T-helper 2 cell treated with Interferon-gamma antibody and Interleukin-4, amounts not matched to agents 100 ng/mL and 5 ng/mL, for 36 hours (primary cell): ENCODE results near the gene AJAP1. TPM values are rescaled to one million over a fixed set of nuclear protein-coding genes. Genes with fewer than 3 reads are reported as not detected.
"Not testable (repeated sequence)": the region's sequence is repeated elsewhere in the genome, so short reads cannot be mapped to it uniquely, and the experiment has no call there.

Source experiments
- intact Hi-C: fragments of 100-400 bp; cut with micrococcal nuclease; formaldehyde crosslinking; loops from one replicate; pipeline ENCODE4 v1.15.1; 2023
- total RNA-seq: library from RNA; stranded (reverse); gene quantifications from 2 replicates; pipeline ENCODE4 v1.2.3, GENCODE V29; 2022

Gene AJAP1
- total RNA-seq, 1 donor from 2014 or later: 0.07 TPM

- intact Hi-C loops: no loop called here
Measured at GRCh38 chr1:4657244-4657789, 2.9 kb downstream of the AJAP1 start.

DNA sequence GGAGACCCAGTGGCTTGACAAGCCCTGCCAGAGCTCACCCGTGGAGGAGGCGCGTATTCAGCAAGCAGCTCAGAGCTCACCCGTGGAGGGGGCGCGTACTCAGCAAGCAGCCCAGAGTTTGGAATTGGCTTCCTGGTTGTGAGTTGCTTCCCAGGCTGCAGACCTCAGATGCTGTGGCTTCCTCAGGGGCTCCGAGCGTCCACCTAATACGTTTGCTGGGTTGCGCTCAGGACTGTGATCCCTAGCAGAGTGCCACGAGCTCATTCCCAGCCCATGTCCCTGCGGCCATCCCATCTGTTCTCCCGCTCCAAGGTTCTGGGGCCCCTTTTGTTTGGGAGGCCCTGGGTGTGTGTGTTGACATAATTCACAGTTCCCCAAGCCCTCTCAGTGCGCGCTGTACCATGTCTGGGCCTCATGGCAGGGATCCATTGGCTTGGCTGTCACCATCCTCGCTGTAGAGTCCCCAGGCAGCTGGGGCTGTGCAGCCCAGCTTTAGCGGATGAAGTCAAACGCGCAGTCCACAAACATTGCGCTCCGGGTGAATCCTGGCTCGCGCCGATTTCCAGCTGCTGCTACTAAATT lies 3.6 kb downstream of the AJAP1 start:
- intact Hi-C loops: no loop called here

DNA sequence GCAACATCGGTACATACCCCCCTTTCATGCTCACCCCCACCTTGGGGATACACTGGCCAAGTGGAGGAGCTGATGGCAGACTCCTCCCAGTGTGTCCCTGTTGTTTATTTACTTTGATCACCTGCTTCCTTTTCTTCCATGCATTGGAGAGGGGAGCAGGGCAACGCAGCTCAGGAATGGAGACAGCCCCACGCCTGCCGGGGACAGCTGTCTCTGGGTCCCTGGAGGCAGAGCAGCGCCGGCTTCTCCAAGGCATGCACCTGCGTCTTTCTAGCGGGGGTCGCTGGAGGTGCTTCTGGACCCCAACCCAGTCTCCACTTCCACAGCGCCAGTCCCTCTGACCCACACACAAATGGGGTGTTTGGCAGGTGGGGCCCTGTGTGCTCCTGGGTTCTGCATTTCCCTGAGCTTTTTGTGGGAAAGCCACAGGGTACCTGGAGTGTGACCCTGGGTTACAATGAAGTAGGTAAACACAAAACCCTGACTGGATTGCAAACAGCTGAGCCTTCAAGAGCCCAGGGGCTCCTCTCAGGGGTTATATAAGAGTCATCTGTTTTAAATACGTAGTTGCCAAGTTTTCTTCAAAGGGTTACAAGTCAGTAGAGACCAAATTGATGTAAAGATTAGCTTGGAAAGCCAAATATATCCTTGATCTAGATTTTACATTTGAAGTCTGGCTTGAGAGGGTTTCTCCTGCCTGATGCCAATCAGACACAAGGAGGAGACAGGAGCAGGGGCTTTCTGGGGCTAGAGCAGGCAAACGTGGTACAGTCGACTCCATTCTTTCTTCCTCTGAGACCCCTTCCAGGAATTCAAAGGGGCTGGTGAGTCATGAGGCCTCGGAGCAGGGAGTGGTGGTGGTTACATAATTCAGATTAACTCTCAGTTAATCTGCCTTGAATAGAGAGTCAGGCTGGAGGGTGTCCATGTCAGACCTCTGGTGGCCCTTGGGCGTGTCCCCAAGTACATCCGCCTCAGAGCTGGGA lies 4.5 kb downstream of the AJAP1 start:
- intact Hi-C loops: no loop called here

DNA sequence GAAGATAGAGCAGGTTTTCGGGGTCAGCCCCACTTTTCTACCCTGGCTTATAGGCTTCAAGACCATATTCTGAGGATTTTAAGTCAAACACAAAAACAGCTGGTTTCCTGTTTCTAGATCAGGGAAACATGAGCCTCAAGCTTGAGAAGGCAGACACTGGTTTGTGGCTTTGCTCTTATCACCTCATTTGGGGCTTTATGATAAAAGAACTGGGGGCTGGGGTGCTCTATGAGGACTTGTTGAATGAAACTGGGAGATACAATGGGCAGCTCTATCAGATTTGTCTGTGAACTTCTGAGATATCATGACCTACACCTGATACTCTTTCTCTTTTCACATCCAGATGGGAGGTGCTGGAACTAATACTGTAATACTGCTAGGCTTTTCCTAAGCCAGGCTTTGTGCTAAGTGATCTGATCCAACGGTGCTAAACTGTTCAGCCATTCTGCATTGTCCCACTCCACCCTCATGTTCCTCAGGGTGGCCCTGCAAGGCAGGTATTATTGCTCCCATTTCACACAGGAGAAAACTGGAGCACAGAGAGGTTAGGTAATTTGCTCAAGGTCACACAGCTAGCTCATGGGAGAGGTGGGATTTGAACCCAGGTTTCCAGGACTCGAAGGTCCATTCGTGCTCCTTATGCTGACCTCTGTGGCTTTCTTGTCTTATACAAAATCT lies 6.6 kb downstream of the AJAP1 start:
- intact Hi-C loops: no loop called here

- intact Hi-C loops: no loop called here
Measured at GRCh38 chr1:4661595-4661917, 7.1 kb downstream of the AJAP1 start.

GRCh38 chr1:4662168-4662567 lies 7.8 kb downstream of the AJAP1 start:
- intact Hi-C loops: no loop called here

DNA sequence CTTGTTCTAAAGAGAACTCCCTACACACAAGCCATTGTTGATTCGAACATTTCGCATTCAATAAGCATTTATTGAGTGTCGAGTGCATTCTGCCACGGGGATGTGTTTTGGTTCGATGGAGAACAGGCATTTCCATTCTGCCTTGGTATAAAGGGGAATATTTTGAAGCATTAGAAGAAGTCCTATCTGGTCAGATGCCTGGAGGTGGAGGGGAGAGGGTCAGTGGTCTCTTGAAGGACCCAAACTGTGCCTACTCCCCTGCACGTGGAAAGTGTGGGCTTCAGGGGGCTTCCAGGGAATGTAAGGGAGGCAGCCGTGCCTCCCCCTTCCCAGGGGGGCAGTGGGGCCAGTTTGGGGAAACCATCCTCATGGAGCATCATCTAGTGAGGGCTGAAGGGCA lies 8.3 kb downstream of the AJAP1 start:
- intact Hi-C loops: no loop called here

DNA sequence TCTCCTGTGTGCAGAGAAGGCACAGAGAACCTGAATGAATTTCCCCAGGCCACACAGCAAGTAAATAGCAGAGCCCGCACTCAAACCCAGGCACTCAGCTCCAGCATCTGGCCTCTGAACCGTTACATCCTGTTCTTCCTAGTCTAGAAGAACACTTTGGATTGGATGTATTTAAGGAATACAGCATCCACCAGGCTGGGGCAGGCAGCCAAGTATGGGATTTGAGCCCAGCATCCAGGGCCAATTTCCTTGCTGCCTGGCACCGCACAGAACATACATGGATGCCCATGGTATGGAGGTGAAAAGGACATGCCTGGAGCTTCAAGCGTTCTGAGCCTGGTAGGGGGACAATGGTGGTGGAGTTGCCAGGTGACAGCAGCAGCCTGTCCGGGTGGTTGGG lies 9.7 kb downstream of the AJAP1 start:
- intact Hi-C loops: no loop called here

GRCh38 chr1:4664606-4665005 lies 10.2 kb downstream of the AJAP1 start:
- intact Hi-C loops: no loop called here

GRCh38 chr1:4665456-4665855 lies 11.0 kb downstream of the AJAP1 start:
- intact Hi-C loops: no loop called here

- intact Hi-C loops: not testable (repeated sequence)
Measured at GRCh38 chr1:4666683-4667082, 12.3 kb downstream of the AJAP1 start.

DNA sequence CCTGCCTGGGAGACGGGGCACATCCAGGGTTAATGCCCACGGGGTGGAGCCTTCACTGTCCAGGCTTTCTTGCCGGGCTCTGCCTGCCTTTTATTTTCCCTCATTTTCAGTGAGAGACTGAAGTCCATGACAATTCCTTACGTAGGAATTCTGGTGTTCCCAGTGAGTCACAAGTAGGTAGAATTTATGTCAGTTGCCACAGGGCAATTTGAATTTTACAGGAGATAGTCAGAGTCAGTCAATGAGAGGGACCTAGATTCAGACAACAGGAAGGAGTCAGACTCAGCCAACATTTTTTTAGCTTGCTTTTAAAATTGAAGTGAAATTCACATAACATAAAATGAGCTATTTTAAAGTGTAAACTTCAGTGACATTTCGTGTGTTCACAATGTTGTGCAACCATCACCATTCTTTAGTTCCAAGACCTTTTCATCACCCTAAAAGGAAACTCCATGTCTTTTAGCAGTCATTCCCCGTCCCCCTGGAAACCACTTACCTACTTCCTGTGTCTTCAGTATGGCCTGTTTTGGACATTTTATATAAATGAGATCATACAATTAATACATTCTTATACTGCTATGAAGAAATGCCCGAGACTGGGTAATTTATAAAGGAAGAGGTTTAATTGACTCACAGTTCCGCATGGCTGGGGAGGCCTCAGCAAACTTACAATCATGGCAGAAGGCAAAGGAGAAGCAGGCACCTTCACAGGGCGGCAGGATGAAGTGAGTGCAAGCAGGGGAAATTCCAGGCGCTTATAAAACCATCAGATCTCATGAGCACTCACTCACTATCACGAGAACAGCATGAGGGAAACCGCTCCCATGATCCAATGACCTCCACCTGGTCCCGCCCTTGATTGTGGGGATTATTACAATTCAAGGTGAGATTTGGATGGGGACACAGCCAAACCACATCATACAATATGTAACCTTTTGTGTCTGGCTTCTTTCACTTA lies 14.6 kb downstream of the AJAP1 start:
- intact Hi-C loops: no loop called here

GRCh38 chr1:4670265-4670664 lies 15.9 kb downstream of the AJAP1 start:
- intact Hi-C loops: no loop called here

DNA sequence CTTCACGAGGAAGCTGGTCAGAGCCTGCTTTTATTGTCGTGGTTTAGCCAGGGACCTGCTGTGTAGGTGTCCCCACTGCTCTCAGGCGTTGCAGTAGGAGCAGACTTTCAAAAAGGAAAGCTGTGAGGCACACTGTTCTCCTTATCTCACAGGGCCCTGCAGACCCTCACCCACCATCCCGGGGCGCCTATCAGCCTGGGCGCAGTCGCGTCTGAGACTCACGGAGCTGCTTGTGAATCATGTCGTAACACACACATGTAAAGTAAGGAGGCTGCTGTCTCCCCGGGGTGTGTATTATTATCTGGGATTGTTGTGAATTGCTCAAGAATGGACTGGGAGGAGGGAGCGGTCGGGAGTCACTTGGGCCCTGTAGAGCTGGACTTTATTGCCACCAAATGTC lies 17.4 kb downstream of the AJAP1 start:
- intact Hi-C loops: no loop called here

DNA sequence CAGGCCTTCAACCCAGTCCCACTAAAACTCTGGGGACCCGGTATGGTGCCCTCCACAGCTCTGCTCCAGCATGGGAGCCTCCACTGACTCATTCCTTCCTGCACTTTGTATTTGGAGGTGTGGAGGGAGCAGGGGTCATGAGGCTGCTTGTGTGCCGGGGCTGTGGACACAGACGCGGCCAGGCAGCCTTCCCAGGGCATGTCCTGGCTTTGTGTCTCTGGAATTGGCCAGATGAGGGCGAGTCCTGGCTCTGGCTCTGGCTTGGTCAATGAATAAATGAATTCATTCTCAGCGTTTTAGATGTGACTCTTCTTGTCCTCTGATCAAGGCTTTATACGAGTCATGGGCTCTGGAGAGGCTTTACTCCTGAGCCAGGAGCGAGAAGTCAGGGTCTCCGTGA lies 19.1 kb downstream of the AJAP1 start:
- intact Hi-C loops: no loop called here

GRCh38 chr1:4674117-4674516 lies 19.7 kb downstream of the AJAP1 start:
- intact Hi-C loops: no loop called here

- intact Hi-C loops: no loop called here
Measured at GRCh38 chr1:4674676-4675075, 20.3 kb downstream of the AJAP1 start.

DNA sequence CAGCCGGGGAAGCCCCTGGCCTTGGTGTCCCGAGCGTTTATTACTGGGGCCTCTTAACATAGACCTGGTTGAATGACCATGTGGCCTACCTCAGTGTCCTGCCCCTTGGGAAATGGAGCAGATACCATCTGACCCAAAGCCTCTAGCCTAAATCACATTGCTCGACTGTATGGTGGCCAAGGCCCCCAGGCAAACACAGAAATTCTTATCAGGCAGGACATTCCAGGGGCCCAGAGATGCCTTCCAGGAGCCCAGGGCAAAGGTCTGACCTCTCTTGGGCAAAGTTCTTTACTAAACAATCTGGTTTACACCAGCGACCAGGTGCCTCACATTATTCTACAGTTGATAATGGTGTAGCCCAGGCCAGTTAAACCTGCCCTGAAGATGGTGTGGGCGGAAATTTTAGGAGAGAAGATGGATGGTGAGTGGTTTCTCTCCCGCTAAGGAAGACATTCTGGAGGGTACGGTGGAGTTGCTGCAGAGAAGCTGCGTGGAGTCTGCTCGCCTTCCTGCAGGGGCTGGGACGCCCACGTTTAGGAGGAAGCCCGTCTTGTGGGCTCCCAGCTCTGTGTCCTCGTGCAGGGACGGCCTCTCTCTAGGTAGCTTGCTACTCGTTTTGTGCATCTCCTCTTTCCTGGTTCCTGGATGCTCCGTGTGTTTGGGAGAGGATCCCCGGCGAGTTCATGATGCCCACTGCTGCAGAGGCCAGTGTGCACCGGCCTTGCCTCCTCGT lies 21.2 kb downstream of the AJAP1 start:
- intact Hi-C loops: no loop called here

DNA sequence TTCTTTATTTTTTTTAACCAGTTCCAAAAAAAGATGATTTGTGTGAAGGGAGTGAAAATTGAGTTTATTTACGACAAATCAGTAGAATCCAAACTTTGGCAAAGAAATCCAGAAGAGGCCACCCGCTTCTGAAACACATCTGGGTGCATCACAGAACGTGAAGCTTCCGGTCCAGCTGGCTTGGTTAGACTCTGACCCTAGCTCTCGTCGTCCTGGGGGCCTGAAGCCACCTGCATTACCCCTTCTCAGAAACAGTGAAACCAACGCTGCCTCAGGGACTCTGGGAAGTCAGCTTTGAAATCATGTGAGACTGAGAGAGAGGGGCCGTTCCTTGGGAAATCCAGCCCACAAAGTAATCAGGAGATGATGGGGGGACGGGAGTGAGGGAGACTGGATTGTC lies 21.8 kb downstream of the AJAP1 start:
- intact Hi-C loops: no loop called here

GRCh38 chr1:4677608-4678007 lies 23.2 kb downstream of the AJAP1 start:
- intact Hi-C loops: no loop called here
